Upper lobe of right lung (tissue), 1 donor: Measurements from ENCODE around the gene ST13. TPM values are rescaled to one million over a fixed set of nuclear protein-coding genes. Genes with fewer than 3 reads are reported as not detected.
A peak's percentile ranks its signal among the peaks of the same experiment; 100 is the strongest.

Experiments
- ATAC-seq: fragments of 200-7000 bp; cut with Tn5 transposase; one replicate; pipeline ENCODE4 v1.9.1; 2020; ENCODE audit warnings: mild to moderate bottlenecking, moderate library complexity
- DNase-seq: peaks from one replicate; pipeline ENCODE4 v3.0.0-alpha.2; 2020
- H3K27ac ChIP-seq: fragments of 200-600 bp; one replicate; pipeline ENCODE4 v1.8.0; 2022
- H3K27me3 ChIP-seq: fragments of 200-600 bp; one replicate; pipeline ENCODE4 v1.8.0; 2022; ENCODE audit warnings: mild to moderate bottlenecking
- H3K36me3 ChIP-seq: fragments of 200-600 bp; one replicate; pipeline ENCODE4 v1.8.0; 2022
- H3K4me1 ChIP-seq: fragments of 200-600 bp; one replicate; pipeline ENCODE4 v1.8.0; 2022
- H3K4me3 ChIP-seq: fragments of 200-600 bp; one replicate; pipeline ENCODE4 v1.8.0; 2022; ENCODE audit warnings: mild to moderate bottlenecking
- H3K9me3 ChIP-seq: fragments of 200-600 bp; one replicate; pipeline ENCODE4 v1.8.0; 2022
- CTCF ChIP-seq: fragments of 200-600 bp; IDR thresholded peaks from one replicate; pipeline ENCODE4 v1.8.0; 2022; ENCODE audit warnings: antibody characterized with exemption
- intact Hi-C: fragments of 100-400 bp; cut with DNase I; formaldehyde crosslinking; loops from one replicate; pipeline ENCODE4 v1.11.0; 2022
- total RNA-seq: library from RNA; stranded (reverse); fragmentation: NEBNext Ultra II Directional; extraction: Animal tissue kit (Norgen Biotek cat#: 25700); gene quantifications from one replicate; pipeline ENCODE4 v1.2.1, GENCODE V29; 2021
- donor health status: DM: no; HTN: yes; CAD: no; lungs with severe emphysema.

Gene ST13
- total RNA-seq, 1 donor from 2014 or later = 192 TPM

GRCh38 chr22:40819599-40820140 is 36.8 kb downstream of the ST13 start:
- TF ChIP-seq CTCF = no peak
- peak overlapping the region; percentile 100 for H3K4me3 ChIP-seq
- H3K9me3 ChIP-seq = no peaks in the 10 kb centered on the region
- intact Hi-C loops = no loop called here
- ATAC-seq (no peak), DNase-seq (no peak)
- peaks cover 25% of the 10 kb centered on the region for H3K4me1 ChIP-seq
- peak overlapping the region; percentile 69 for H3K27ac ChIP-seq
- H3K27me3 ChIP-seq = no peaks in the 10 kb centered on the region
- peaks cover 25% of the 10 kb centered on the region for H3K36me3 ChIP-seq

- Histone ChIP-seq H3K9me3 (no peaks in the 10 kb centered on the region), H3K36me3 (peaks cover 18% of the 10 kb centered on the region), H3K4me3 (peak within 1 kb of the TSS; percentile 100), H3K4me1 (peaks cover 25% of the 10 kb centered on the region), H3K27me3 (no peaks in the 10 kb centered on the region), H3K27ac (peak within 1 kb of the TSS; percentile 69)
- ATAC-seq (peak; percentile 99), DNase-seq (peak; percentile 95)
- intact Hi-C loops = no loop called here
- peak; percentile 39 for TF ChIP-seq CTCF
Observed at GRCh38 chr22:40818747-40819598, 37.5 kb downstream of the ST13 start, which contains the start of gene SLC25A17. Gene SLC25A17 (minus strand): TSS chr22:40819346. CDS start chr22:40819248, 98 bp downstream.

GRCh38 chr22:40818192-40818746 is 38.2 kb downstream of the ST13 start:
- ATAC-seq (no peak), DNase-seq (no peak)
- no peak for TF ChIP-seq CTCF
- Histone ChIP-seq H3K9me3 (no peaks in the 10 kb centered on the region), H3K27me3 (no peaks in the 10 kb centered on the region), H3K27ac (peak overlapping the region; percentile 69), H3K36me3 (peaks cover 11% of the 10 kb centered on the region), H3K4me1 (peaks cover 25% of the 10 kb centered on the region), H3K4me3 (peak overlapping the region; percentile 100)
- intact Hi-C loops = no loop called here

GRCh38 chr22:40817737-40818136 is 38.7 kb downstream of the ST13 start:
- Histone ChIP-seq H3K27ac (no peak overlapping the region), H3K4me3 (peak overlapping the region; percentile 100), H3K27me3 (no peaks in the 10 kb centered on the region), H3K36me3 (peaks cover 6% of the 10 kb centered on the region), H3K4me1 (peaks cover 25% of the 10 kb centered on the region), H3K9me3 (no peaks in the 10 kb centered on the region)
- intact Hi-C loops = no loop called here
- TF ChIP-seq CTCF = no peak
- DNase-seq (no peak), ATAC-seq (no peak)

- no peak for TF ChIP-seq CTCF
- Histone ChIP-seq H3K36me3 (no peaks in the 10 kb centered on the region), H3K27ac (no peak overlapping the region), H3K4me3 (no peak overlapping the region), H3K27me3 (no peaks in the 10 kb centered on the region), H3K4me1 (peaks cover 19% of the 10 kb centered on the region), H3K9me3 (no peaks in the 10 kb centered on the region)
- no peak for DNase-seq
- no peak for ATAC-seq
- intact Hi-C loops = no loop called here
Observed at GRCh38 chr22:40813912-40814315, 42.5 kb downstream of the ST13 start.
